ENCODE results near the gene DCAKD. TPM values are rescaled to one million over a fixed set of nuclear protein-coding genes. Genes with fewer than 3 reads are reported as not detected.
A peak's percentile ranks its signal among the peaks of the same experiment; 100 is the strongest.
"Not testable (repeated sequence)": the region's sequence is repeated elsewhere in the genome, so short reads cannot be mapped to it uniquely, and the experiment has no call there.

DCAKD gene
- total RNA-seq, 1 experiment from 2014 or later = 44.9 TPM

DNA sequence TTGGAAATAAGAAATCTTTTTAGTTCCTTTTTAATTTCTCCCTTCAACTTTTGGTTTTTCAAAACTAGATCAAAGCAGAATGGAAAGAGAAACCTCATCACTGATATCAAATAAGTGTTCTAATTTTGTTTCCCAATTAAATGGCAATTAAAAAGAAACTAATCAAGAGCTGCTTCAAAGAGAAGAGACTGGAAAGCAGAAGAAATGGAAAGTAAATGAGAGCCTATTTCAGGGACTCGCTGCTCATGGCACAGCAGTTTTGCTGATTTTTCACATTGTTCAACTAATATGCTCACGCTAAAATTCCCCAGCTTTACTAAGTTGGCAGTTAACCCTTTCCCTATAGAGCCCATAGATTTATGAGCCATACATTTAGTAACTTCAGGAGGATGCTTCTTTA lies 16.2 kb upstream of the DCAKD start:
- no peak for DNase-seq (ENCODE audit: low spot score)

DNA sequence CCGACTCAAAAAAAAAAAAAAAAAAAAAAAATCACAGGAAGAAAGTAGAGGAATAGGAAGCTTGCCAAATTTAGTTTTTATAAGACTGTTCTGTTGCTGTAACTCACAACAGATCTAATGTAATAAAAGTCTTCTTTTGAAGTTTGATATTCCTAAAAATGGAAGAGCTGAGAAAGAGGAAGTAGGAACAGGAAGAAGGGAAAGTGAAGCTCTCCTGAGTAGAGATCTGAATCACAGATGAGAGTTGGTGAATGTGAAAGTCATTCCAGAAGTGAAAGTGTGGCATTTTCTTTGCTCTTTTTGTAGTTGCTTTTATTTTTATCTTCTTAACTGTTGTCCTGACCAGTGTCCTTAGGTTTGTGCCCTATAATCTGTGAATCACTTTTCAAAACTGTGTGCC lies 11.8 kb upstream of the DCAKD start:
- DNase-seq (ENCODE audit: low spot score) = no peak

DNA sequence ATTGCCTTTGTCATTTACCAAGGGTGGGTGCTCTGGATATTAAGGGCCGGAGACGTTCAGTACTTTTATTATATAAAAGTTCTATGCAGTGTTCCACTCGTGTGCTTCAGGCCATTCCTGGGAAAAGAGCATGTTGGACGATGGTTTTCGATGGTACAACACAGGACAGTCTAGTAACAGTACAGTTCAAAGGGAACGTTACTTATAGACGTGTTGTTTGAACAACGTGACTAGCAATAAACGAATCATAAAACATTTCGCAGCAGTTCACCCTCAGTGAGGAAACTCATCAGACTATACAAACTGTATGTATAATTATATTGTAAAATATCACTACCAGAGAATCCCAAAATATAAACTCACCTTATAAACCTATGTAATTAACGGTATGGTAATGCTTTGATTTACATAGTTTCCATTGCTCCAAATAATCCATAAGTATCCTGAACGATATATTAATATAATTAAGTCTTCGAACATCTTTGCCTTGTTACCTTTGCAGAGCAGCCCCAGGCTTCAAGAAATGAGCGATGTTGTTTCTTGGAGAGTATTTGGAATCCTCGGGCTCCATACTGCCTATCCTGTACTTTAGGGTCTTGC lies 10.3 kb upstream of the DCAKD start:
- no peak for DNase-seq (ENCODE audit: low spot score)

DNA sequence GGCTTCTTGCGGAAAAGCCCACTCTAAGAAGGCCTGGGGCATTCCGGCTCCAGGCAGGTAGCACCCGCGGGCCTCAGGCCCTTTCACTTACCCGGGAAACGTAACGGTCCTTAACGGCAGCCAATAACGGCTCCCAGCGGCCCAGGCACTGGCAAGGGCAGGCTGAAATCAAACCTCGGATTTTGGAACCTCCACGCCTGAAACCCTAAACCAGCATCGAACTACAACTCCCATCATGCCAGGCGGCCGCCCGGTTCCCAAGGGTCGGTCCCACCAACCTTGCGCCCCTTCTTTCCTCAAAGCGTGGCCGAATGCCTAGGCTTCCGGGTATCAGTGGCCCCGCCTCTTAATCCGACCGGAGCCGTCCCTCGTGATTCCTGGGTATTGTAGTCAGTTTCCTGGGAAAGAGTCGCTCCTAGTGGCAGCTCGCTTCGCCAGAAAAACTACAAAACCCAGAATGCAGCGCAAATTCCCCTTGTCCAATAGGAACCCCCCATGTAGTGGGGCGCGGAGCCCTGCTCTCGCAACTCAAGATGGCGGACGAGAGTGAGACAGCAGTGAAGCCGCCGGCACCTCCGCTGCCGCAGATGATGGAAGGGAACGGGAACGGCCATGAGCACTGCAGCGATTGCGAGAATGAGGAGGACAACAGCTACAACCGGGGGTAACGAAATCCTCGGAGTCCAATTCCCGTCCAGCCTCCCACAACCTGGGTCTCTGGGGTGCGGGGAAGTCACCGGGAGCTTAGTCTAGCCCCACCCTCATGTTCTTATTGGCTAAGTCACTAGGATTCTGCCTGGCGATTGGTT lies 9.6 kb upstream of the DCAKD start, which contains the start of gene NMT1:
NMT1 (plus strand) TSS at position 521 of the 809 bp plus-strand sequence; CDS start at position 534, 13 bp downstream.
- peak; percentile 100 for DNase-seq (ENCODE audit: low spot score)

DNA sequence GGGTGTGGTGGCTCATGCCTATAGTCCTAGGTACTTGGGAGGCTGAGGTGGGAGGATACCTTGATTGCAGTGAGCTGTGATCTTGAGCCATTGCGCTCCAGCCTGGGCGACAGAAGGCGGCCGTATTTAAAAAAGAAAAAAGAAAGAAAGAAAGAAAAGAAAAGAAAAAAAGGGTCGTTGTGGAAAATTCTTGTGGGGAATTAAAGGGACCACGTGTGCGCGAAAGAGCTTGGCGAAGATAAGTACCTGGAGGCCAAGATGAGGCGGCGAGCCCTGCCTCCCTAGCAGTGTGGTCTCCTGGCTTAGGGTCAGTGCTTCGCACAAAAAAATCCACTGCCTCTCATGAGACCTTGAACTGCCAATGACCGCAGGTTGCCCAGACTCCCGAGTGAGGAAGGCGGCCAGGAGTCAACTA lies 9.0 kb upstream of the DCAKD start:
- no peak for DNase-seq (ENCODE audit: low spot score)

DNA sequence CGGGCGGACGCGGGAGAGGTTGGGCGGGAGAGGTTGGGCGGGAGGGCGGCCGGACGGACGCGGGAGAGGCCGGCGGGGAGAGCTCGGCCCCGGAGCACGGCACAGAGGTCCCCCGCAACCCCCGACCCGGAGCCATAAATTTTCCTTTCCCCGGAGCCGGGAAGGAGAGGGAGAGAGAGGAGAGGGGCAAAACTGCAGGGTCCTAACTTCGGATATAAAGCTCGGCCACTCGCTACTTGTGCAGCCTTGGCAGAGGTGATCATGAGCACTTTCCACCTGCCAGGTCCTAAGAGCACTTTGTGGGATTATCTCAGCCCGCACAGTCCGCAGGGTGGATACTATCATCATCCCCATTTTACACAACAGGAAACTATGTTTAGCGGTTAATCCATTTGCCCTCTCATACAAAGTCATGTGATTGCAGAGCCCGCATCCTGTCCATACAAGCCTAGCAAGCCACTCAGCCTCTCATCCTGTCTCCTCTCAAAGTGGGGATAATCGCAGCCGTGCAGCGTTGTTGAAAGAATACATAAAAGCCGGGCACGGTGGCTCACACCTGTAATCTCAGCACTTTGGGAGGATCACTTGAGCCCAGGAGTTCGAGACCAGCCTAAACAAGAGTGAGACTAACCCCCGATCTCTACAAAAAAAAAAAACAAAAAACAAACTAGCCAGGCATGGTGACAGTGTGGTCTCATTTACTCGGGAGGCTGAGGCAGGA lies 780 bp upstream of the DCAKD start:
- DNase-seq (ENCODE audit: low spot score) = peak; percentile 45

DNA sequence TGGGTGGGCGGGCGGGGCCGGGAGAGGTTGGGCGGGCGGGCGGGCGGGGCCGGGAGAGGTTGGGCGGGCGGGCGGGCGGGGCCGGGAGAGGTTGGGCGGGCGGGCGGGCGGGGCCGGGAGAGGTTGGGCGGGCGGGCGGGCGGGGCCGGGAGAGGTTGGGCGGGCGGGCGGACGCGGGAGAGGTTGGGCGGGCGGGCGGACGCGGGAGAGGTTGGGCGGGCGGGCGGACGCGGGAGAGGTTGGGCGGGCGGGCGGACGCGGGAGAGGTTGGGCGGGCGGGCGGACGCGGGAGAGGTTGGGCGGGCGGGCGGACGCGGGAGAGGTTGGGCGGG lies 254 bp upstream of the DCAKD start:
- DNase-seq (ENCODE audit: low spot score) = not testable (repeated sequence)

DNA sequence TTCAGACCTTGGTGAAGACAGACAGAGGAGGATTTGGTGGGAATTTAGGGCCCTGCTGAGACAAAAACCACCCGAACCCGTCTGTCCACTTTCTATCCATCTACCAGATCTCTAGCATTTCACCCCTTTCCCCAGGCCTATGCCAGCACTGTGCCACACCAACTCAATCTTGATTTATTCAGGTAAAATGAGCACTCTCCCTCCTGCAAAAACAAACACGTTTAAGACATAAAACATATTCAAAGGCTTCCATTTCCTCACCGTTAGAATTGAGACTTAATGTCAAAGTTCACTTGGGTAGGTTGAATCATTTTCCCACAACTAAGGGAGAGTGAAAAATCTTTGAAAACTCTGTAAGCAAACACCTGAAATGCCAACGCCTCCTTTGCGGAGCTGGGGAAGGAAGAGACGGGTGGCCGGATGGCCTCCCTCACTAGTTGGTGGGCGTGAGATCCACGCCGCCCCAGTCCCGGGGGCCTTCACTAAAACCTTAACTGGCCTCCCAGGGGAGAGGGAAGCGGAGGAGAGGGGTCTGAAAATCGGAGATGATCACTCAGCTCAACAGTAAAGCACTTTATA lies 862 bp downstream of the DCAKD start:
- peak; percentile 68 for DNase-seq (ENCODE audit: low spot score)

DNA sequence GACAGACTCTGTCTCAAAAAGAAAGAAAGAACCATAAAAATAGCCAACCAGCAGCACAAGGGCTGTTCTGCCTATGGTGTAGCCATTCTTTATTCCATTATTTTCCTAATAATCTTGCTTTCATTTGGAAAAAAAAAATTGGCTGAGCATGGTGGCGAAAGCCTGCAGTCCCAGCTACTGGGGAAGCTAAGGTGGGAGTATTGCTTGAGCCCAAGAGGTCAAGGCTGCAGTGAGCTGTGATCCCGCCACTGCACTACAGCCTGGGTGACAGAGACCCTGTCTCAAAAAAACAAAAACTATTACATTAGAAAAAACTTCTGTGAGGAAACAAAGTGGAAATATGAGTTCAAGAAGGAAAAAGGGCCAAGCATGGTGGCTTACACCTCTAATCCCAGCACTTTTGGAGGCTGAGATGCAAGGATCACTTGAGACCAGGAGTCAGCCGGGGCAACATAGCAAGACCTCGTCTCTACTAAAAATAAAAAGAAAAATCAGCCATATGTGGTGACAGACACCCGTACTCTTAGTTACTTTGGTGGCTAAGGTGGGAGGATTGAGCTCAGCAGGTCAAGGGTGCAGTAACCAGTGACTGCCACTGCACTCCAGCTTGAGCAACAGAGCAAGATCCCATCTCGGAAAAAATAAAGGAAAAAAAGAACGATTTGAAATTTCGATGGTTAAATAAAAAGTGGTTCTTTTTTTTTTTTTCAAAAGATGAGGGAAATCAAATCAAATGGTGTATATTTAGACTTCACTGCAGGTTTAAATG lies 2.5 kb downstream of the DCAKD start:
- DNase-seq (ENCODE audit: low spot score) = no peak

DNA sequence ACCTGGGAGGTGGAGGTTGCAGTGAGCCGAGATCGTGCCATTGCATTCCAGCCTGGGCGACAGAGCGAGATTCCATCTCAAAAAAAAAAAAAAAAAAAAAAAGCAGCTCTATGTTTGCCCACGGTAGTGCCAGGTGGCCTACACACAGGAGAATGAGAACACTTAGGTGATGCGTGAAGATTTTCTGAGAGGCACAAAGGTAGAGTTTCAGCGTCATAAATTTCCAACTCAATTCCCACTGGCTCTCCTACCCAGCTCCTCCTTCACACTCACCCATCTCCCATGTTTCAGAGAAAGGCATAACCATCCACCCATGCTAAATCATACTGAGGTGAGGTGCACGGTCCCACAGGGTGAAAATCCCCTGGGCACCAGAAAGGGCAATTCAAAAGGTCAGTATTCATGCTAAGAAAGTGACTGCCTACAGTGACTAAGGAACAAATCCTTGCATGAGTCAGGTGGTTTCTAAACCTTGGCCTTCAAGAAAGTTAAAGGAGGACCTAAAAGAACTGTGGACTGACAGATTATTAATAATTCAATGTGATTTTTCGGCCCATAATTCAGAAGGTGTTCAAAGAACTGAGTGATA lies 4.8 kb downstream of the DCAKD start:
- no peak for DNase-seq (ENCODE audit: low spot score)

DNA sequence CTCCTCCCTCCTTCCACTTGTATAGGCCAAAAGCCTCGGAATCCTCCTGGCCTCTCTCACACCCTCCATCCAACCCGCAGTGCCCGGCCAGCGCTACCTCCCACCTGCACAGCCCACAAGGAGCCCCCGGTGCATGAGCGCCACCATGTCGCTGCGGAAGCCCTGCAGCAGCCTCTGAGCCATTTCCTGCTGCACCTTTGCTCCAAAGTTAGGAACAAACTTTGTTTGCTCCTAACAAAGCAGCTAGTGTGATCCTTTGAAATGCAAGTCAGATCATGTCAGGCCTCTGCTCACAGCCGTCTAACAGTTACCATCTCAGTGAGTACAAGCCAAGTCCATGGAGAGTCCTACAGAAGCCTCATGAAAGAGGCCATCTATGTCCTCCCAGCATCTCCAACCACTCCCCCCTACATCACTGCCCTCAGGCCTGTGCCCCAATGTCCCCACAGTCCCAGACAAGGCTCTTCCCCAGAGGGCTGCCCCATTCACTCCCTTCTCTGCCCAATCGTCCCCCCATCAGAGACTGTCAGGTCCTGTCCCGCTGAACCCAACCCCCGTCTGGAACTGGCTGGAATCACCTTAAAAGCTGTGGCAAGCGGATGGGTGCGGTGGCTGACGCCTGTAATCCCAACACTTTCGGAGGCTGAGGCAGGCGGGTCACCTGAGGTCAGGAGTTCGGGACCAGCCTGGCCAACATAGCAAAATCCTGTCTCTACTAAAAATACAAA lies 7.5 kb downstream of the DCAKD start:
- no peak for DNase-seq (ENCODE audit: low spot score)

DNA sequence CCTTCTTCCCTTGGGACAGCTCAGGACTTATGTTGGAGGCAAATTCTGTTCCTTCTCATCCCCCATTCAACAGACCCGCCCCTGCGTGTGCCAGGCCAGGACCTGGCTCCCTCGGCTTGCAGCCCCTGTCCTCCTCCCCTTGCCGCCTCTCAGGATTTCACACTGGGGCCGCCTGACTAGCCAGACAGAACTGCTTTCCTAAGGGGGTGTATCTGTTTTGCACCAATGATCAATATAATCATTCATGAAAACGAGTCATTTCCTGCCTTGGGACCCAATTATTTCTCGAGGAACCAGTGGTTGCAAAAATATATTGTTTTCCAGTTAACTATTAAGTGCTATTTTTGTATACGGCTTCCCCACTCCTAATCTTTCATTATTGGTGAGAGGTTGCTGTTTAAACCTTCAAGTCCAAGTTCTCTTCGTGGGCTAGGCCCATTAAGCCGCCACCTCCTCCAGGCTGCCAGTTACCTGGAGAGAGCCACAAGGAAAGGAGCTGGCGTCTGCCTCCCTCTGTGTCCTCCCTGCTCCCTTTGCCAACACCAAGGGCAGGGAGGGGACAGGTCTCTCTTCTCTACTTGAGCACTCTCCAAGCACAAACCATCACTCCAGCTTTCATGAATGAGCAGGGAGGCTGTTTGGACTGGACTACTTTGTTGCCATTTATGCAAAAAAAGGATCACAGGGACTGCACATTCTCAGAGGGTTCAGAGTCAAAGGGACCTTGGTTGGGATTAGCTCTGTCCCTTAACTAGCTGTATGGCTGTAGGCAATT lies 8.9 kb downstream of the DCAKD start:
- DNase-seq (ENCODE audit: low spot score) = no peak

DNA sequence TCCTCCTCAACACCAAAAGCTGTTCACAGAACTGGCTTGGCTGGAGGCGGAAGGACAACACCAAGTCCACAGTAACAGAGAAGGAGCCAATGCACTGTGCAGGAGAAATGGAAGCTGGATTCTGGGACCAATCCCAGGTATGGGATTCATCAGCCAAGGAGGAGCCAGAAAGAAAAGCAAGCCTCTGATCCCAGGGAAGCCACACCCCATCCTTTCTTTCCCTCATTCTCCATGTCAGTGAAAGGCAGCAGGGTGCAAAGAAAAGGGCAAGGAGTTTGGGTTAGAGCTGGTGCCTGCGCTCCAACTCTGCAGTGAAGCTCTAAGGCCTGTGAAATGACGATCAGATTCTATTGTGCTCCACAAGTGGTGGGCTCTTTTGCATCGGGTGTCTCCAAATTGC lies 11.0 kb downstream of the DCAKD start:
- DNase-seq (ENCODE audit: low spot score) = no peak

DNA sequence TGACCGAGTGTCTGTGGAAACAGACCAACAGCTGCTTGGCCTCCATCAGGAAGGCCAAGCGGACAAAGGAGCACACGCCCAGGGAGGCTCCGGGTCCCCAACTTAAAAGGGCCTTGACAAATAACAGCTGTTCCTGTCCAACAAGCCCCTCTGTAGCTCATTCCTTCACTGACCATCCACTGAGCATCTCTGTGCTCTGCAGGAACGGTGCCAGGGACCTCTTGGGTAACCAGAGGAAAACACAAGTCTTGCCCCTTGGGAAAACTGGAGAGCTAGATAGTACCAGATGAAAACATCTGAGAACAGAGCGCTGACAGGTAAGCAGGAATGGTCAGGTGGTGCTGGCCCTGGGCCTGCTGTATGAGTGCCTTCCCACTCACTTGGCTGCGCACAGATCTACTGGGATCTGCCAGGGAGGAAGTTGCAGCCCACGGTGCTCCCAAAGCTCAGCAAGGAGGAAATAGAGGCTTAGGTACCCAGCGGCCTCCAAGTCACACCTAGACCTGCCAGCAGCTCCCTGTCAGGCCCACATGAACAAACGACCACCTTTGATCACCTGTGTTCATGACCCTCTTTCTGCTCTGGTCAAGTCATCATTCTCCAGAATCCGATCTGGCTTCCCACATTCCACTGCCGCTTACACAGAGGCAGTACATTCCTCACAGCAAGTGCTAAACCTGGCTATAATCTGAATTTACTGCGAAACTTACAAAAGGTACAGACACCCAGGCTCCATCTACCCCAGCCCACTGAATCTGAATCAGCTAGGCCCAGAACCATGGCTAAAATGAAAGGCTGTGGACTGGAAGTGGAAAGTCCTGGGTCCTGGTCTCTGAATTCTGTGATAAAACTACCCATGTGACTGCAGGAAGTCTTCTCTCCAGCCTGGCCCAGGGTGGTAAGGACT lies 12.5 kb downstream of the DCAKD start:
- no peak for DNase-seq (ENCODE audit: low spot score)

DNA sequence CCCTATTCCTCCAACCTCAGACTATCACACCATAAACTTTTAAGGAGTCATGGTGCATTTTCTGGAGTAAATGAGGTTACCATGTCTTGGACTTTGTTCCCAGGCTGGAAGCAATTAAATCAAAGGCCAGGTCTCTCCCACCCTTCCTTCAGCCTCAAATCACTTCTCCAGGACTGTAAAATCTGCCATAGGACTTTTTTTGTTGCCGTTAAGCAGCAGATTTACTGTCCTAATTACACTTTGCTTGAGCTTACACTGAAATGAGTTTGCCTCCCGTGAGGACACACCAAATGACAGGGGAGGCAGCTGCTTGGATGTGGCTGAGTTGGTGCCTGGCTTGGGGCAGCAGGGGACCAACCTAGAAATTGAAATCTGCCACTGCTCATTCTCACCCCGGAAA lies 14.7 kb downstream of the DCAKD start:
- no peak for DNase-seq (ENCODE audit: low spot score)

DNA sequence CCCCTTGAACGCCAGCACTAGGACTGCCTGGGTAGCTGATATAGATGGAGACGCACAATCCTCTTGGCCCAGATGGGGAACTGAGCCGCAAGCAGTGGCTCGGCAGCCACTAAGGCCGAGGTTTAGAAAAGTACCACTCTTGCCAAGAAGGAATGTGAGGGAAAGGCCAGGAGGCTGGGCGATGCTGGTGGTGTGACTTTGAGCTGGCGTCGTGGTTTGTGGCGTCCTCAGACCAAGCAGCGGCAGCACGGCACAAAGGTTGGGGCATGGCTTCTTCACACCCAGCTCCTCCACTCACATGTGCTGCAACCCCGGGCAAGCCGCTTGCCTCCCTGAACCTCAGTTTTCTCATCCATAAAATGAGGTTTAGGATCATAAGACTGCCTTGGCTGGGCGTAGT lies 15.6 kb downstream of the DCAKD start:
- DNase-seq (ENCODE audit: low spot score) = no peak

DNA sequence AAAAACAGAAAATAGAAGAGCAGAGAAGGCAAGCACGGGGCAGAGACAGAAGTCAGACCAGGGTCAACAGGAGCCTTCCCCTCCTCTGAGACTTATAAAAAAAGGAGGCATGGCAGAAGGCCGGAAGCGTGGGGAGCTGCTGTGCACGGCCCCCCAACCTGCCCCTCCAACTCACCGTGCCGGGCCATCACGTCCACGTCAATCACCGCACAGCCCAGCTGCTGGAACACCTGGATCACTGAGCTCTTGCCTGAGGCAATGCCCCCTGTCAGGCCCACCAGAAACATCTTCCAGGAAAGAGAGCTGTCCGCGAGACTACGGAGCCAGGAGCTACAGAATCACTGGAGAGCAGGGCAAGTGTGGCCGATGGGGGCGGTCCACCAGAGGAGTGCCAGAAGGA lies 16.8 kb downstream of the DCAKD start:
- DNase-seq (ENCODE audit: low spot score) = no peak

DNA sequence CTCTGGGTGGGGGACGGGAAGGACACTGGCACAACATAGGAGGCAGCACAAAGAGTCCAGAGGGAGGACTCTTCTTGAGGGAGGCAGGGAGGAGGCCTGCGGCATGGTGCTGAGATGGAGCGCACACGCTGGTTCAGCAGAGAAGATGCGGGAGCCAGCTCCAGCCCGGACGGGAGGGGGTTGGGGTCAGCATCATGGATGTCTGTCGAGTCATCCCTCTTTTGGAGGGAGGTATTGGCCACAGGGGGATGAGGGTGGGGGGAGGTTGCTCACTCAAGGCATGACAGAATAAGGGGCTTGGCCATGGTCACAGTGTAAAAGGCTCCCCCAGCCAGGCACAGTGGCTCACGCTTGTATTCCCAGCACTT lies 19.3 kb downstream of the DCAKD start:
- DNase-seq (ENCODE audit: low spot score) = no peak
